HepG2 (cell line): ENCODE results near the gene DSC2. TPM values are rescaled to one million over a fixed set of nuclear protein-coding genes. Genes with fewer than 3 reads are reported as not detected.

ENCODE experiments used
- ELF1 ChIP-seq: sonication (generic); formaldehyde crosslinking; IDR thresholded peaks from 2 replicates; pipeline ENCODE4 v1.4.0; 2020; ENCODE audit warnings: missing genetic modification reagents
- HHEX ChIP-seq: IDR thresholded peaks from 2 replicates; pipeline ENCODE4 v1.6.1; 2016; ENCODE audit warnings: control low read depth
- JARID2 ChIP-seq: sonication (generic); formaldehyde crosslinking; IDR thresholded peaks from 2 replicates; pipeline ENCODE4 v1.8.1; 2023; ENCODE audit warnings: missing genetic modification reagents, inconsistent platforms; ENCODE audit not compliant: insufficient replicate concordance
- KDM3A ChIP-seq: IDR thresholded peaks from 2 replicates; pipeline ENCODE4 v1.6.1; 2018; ENCODE audit warnings: low read depth, missing compliant biosample characterization
- MAFG ChIP-seq: sonication (generic); formaldehyde crosslinking; IDR thresholded peaks from 2 replicates; pipeline ENCODE4 v1.5.1; 2020; ENCODE audit warnings: mild to moderate bottlenecking, missing genetic modification reagents
- PLSCR1 ChIP-seq: sonication (generic); formaldehyde crosslinking; IDR thresholded peaks from 2 replicates; pipeline ENCODE4 v1.5.0; 2020; ENCODE audit warnings: missing genetic modification reagents, mild to moderate bottlenecking, borderline replicate concordance
- RARG ChIP-seq: sonication (generic); formaldehyde crosslinking; IDR thresholded peaks from 2 replicates; pipeline ENCODE4 v1.4.0; 2020; ENCODE audit warnings: low read depth, mild to moderate bottlenecking, missing genetic modification reagents
- RFX5 ChIP-seq: IDR thresholded peaks from 2 replicates; pipeline ENCODE4 v1.6.1; 2011; ENCODE audit warnings: low read depth, low read length, improper control_type of control experiment
- SATB2 ChIP-seq: sonication (generic); formaldehyde crosslinking; IDR thresholded peaks from 2 replicates; pipeline ENCODE4 v1.5.0; 2020; ENCODE audit warnings: missing genetic modification reagents
- SETDB1 ChIP-seq: sonication (generic); formaldehyde crosslinking; IDR thresholded peaks from 2 replicates; pipeline ENCODE4 v1.5.1; 2020; ENCODE audit warnings: missing genetic modification reagents, mild to moderate bottlenecking, borderline replicate concordance
- SMAD1 ChIP-seq: sonication (generic); formaldehyde crosslinking; IDR thresholded peaks from 2 replicates; pipeline ENCODE4 v1.4.0; 2020; ENCODE audit warnings: missing genetic modification reagents, low read depth, mild to moderate bottlenecking, borderline replicate concordance
- SP5 ChIP-seq: IDR thresholded peaks from 2 replicates; pipeline ENCODE4 v1.6.1; 2016; ENCODE audit warnings: low read depth, borderline replicate concordance
- ZBTB40 ChIP-seq, 2 experiments: fragments of 450-650 bp in 1 of 2; sonication (generic) in 1 of 2; formaldehyde crosslinking in 1 of 2; IDR thresholded peaks; 2 replicates each; pipeline versions ENCODE4 v1.6.1 to v1.8.0; 2016 to 2022; ENCODE audit warnings: antibody characterized with exemption in 1 of 2, mild to moderate bottlenecking in 1 of 2, missing genetic modification reagents in 1 of 2
- ZBTB8A ChIP-seq: sonication (generic); formaldehyde crosslinking; IDR thresholded peaks from 2 replicates; pipeline ENCODE4 v1.4.0; 2020; ENCODE audit warnings: mild to moderate bottlenecking, low read depth, missing genetic modification reagents, borderline replicate concordance
- ZNF331 ChIP-seq: sonication (generic); formaldehyde crosslinking; IDR thresholded peaks from 2 replicates; pipeline ENCODE4 v1.4.0; 2020; ENCODE audit warnings: missing genetic modification reagents
- ZNF558 ChIP-seq: sonication (generic); formaldehyde crosslinking; IDR thresholded peaks from 2 replicates; pipeline ENCODE4 v1.9.0; 2022; ENCODE audit warnings: mild to moderate bottlenecking, missing genetic modification reagents, borderline replicate concordance
- ZSCAN30 ChIP-seq: sonication (generic); formaldehyde crosslinking; IDR thresholded peaks from 2 replicates; pipeline ENCODE4 v1.5.0; 2020; ENCODE audit warnings: mild to moderate bottlenecking, missing genetic modification reagents
- ZSCAN5A ChIP-seq: sonication (generic); formaldehyde crosslinking; IDR thresholded peaks from 2 replicates; pipeline ENCODE4 v1.8.0; 2022; ENCODE audit warnings: mild to moderate bottlenecking, missing genetic modification reagents, borderline replicate concordance
- polyA plus RNA-seq, 8 experiments: library from polyadenylated mRNA; depleted of rRNA in 3 of 8; stranded (reverse) in 7 of 8; unstranded in 1 of 8; fragments of >200 nt; fragmentation: Illumina TruSeq in 4 of 8; extraction: Trizol in 4 of 8; gene quantifications; 2 replicates each; pipeline versions ENCODE4 v1.2.1 to v1.2.3, GENCODE V29; 2011 to 2016; ENCODE audit warnings: low read depth in 4 of 8, missing spikeins in 1 of 8, mixed read lengths in 1 of 8; ENCODE audit not compliant: insufficient read depth in 1 of 8
- total RNA-seq, 5 experiments: library from RNA; depleted of rRNA; stranded (reverse); fragments of >200 nt; fragmentation: Illumina TruSeq; extraction: Trizol; gene quantifications; 2 replicates each; pipeline ENCODE4 v1.2.3, GENCODE V29; 2016; ENCODE audit warnings: low read depth in 1 of 5

DSC2 gene
- total and polyA plus RNA-seq, 2 of the 13 experiments (the other 11 are each of a cell fraction or from before 2014, with no cell fraction given): 7.2 to 24.9 TPM

GRCh38 chr18:31101183-31102024, 817 bp downstream of the DSC2 start (continued):
- TF ChIP-seq ZBTB40 (IDR thresholded peaks at IDR 0.05): no peak
- 0 out of 2 replicates have a peak, but pooled peaks have one; percentile 22 for TF ChIP-seq ZBTB40 (CRISPR knock-in tag; IDR thresholded peaks at IDR 0.05)
- no peak for TF ChIP-seq SATB2 (CRISPR knock-in tag)
- TF ChIP-seq ELF1 (CRISPR knock-in tag): no peak
- TF ChIP-seq RARG (CRISPR knock-in tag): no peak
- TF ChIP-seq SETDB1 (CRISPR knock-in tag): no peak
- 0 out of 2 replicates have a peak, but pooled peaks have one; percentile 45 for TF ChIP-seq ZBTB8A
- TF ChIP-seq PLSCR1 (CRISPR knock-in tag): no peak
- no peak for TF ChIP-seq ZSCAN30 (CRISPR knock-in tag)
- no peak for TF ChIP-seq ZNF331 (CRISPR knock-in tag)
- TF ChIP-seq KDM3A (CRISPR knock-in tag): no peak
- TF ChIP-seq ZNF558: no peak
- TF ChIP-seq SP5: no peak
- TF ChIP-seq SMAD1: no peak
- TF ChIP-seq ZSCAN5A: no peak
- no peak for TF ChIP-seq RFX5
- TF ChIP-seq MAFG (CRISPR knock-in tag): no peak
- no peak for TF ChIP-seq HHEX
- TF ChIP-seq JARID2 (CRISPR knock-in tag): no peak
